ENCODE data around the gene SLC8B1.
A peak's percentile ranks its signal among the peaks of the same experiment; 100 is the strongest.
"Not testable (repeated sequence)": the region's sequence is repeated elsewhere in the genome, so short reads cannot be mapped to it uniquely, and the experiment has no call there.

SLC8B1 gene

DNA sequence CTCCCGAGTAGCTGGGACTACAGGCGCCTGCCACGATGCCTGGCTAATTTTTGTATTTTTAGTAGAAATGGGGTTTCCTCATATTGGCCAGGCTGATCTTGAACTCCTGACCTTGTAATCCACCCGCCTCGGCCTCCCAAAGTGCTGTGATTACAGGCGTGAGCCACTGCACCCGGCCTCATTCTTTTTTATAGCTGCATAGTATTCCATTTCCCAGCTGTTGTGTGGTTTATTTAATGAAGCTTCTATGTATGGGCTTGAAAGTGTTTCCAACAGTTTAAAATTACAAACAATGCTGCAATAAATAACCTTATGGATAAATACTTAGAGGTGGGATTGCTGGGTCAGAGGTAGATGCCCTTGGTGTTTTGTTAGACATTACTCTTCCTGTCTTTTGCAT, 19.3 kb upstream of the SLC8B1 start:
- not testable (repeated sequence) for DNase-seq

DNA sequence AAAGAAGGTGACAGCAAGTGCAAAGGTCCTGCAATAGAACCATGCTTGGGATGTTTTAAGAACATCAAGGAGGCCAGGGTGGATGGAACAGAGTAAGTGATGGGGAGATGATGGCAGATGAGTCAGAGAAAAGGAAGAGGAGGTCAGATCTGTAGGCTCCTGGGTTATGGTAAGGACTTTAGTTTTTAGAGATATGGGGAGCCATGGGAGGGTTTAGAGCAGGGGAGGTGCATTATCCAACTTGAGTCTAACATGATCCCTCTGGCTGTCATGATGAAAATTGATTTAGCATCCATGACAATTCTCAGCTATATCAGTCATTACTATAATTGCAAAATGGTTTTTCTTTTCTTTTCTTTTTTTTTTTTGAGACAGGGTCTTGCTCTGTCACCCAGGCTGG, 16.2 kb upstream of the SLC8B1 start:
- DNase-seq, result no peak

DNA sequence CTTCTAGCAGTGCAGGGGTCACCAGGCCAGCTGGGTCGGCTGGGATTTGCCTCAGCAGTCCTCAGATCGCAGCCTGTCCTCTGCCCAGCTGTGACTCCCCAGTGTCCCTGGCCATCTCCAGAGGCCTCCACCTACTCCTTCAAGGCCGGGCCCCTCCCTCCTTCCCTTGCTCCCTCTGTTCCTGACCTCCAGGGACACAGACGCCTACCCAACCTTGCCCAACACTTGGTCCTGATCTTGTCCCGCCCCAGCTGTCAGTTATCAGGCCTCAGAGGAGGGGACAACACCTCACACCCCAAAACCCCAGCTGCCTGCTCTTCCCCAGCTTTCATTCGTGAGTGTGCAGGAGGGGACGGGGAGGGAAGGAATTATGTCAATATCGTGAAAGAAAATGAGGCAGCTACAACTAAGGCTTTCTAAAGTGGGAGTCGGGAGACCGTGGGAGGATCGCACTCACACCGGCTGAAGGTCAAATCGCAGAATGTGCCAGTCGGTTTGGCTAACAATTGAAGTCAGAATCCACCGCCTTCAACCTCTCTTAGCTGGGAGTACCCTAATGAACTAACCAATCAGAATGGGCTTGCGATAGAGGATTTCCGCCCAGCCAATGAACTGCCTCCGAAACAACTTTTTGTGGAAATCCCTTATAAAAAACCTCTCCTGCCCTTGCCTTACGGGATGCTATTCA, 14.1 kb upstream of the SLC8B1 start:
- peak in 1 of 4 experiments; percentile 28 for DNase-seq

DNA sequence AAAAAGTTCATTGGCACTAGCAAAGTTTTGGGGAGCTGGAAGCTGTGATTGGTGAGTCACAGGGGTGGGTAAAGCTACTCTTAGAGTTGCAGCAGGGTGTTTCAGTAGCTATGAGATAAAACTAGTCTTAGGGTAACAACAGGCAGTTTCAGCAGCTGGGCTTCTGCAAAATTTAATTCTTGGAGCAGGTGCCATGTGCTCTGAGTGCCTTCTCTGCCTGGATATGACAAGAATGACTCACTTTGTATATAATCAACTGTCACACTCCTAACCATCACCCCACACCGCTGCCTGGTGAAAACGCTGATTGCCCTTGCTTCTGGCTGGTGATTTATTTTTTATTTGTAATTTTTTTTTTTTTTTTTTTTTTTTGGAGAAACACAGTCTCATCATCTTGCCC, 13.0 kb upstream of the SLC8B1 start:
- DNase-seq, result peak in 1 of 4 experiments; percentile 34

DNA sequence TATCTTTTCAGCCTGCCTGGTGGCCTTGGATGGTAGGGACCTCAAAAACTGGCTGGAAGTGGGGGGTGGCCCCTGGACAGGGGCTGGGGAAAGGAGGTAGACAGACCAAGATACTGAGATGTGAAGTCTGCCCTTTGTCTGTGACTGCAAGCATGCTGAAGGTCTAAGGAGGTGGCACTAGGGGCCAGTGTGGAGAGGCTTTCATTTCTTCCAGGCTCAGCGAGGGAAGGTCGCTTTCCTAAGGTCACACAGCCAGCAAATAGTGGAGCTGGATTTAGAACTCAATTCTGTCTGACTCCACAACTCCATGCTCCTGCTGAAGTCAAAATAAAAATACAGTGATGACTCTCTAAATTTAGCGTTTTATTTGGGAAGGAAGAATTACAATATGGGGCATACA, 12.2 kb upstream of the SLC8B1 start:
- DNase-seq, result no peak

DNA sequence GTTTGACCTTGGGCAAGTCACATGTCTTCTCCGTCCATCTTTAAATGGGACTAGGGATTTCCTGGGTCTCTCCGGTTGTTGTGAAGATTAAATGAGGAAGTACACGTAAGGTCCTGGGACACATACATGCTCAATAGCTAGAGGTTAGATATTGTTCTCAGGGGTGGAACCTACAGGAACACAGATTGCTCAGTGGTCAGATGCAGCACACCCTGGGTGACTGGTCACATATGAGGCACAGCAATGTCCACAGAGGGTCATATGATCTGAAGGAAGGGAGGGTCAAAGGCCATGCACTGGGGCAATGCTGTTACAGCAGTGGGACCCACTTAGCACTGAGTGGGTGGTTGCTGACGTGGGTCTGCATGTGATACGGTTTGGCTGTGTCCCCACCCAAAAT, 11.4 kb upstream of the SLC8B1 start:
- peak; percentile 56 to 87 (median 65) for DNase-seq

DNA sequence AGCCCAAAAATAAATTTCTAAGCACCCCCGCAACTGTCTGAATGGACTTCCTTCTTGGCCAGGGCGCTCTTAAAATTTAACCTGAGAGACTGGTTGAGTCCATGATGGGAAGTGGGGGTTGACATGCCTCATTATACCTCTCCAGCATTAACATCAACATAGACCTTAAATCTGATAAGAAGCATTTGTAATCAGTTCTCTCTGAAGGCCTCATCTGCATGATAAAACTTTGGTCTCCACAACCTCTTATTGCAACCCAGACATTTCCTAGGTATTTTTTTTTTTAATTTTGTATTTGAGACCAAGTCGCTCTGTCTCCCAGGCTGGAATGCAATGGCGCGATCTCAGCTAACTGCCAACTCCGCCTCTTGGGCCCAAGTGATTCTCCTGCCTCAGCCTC, 10.4 kb upstream of the SLC8B1 start:
- DNase-seq, result no peak

DNA sequence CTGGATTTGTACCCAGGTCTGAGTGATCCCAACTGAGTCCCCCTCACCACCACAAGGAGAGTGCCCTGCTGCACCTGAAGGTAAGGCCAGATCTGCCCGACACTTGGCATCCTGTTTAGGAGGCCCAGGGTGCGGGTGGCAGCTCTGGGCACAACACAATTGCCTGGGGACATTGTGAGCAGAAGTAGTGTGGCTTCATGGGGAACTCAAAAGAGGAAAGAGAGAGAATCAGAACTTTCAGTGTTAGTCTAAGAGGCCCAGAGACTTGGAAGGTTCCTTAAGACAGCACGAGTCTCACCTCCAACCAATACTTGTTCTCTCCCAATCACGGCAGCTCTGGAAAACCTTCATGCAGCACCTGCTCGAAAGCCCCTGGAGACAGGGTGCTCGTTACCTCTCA, 6.6 kb upstream of the SLC8B1 start:
- peak; percentile 31 to 78 (median 62) for DNase-seq

DNA sequence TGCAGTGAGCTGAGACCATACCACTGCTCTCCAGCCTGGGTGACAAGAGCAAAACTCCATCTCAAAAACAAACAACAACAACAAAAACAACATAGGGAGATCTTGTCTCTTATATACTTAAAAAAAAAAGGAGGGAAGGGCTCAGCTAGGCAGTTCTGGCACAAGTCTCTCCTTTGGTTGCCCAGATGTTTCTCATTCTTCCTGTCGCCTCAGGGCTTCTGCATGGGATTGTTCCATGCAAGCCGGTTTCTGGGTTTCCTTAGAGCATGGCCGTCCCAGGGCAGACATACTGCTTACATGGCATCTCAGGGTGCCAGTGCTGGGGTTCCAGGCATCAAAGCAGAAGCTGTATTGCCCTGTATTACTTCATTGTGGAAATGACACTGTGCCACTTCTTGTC, 5.2 kb upstream of the SLC8B1 start:
- no peak for DNase-seq

DNA sequence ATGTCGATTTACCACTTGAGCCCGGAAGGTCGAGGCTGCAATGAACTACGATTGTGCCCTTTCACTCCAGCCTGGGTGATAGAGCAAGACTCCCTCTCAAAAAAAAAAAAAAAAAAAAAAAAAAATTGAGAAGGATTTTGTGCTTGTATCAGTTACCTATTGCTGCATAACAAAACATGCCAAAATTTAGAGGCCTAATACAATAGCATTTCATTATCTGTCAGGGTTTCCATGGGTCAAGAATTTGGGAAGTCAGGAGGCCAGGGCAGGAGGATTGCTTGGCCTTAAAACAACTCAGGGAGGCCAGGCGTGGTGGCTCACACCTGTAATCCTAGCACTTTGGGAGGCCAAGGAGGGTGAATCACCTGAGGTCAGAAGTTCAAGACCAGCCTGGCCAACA, 4.6 kb upstream of the SLC8B1 start:
- DNase-seq, result no peak

DNA sequence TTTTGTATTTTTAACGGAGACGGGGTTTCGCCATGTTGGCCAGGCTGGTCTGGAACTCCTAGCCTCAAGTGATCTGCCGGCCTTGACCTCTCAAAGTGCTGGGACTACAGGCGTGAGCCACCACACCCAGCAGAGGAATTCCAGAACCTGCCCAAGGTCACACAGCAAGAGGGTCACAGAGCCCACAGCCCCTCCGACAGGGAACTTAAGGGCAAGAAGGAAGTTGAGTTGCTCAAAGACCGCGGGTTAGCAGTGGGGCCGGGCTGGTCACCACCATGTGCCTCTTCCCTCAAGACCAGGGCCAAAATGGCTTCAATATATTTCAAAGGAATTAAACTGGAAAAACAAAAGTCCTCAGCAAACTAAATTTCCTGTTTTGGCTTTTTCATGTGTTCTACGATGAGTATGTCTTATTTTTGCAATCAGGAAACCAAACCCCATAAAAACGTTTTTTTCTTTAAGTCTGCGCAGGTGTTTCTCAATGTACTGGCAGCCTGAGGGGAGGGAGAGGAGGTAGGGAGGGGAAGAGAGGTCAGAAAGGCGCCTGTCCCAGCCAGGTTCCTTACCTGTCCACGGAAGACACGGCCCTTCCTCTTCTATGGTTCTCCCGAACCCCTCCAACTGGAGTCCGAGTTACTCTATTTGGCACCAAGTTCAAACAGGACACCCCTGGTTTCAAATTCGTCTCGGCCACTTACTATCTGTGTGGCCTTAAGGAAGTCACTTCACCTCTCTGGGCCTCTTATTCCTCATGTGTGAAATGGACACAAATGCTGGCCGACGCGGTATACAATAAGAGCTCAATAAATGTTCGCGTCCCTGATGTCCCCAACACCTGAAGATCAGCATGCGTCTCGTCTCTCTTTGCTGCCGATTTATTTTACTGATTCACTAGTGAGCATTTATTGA, 778 bp downstream of the SLC8B1 start:
- DNase-seq, result peak; percentile 80 to 89 (median 86)

DNA sequence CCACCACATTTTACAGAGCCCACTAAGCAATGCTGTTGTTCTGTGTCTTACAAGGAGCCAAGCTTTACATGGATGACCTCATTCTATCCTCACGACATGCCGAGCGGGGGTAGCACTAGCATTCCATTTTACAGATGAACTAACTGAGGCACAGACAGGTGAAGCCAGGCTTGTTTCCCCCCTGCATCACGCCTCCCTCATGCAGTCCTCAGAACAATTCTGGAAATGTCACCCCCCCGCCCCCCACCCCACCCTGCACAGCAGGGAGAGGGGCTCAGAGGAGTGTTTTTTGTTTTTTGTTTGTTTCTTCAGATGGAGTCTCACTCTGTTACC, 1.5 kb downstream of the SLC8B1 start:
- DNase-seq, result no peak

DNA sequence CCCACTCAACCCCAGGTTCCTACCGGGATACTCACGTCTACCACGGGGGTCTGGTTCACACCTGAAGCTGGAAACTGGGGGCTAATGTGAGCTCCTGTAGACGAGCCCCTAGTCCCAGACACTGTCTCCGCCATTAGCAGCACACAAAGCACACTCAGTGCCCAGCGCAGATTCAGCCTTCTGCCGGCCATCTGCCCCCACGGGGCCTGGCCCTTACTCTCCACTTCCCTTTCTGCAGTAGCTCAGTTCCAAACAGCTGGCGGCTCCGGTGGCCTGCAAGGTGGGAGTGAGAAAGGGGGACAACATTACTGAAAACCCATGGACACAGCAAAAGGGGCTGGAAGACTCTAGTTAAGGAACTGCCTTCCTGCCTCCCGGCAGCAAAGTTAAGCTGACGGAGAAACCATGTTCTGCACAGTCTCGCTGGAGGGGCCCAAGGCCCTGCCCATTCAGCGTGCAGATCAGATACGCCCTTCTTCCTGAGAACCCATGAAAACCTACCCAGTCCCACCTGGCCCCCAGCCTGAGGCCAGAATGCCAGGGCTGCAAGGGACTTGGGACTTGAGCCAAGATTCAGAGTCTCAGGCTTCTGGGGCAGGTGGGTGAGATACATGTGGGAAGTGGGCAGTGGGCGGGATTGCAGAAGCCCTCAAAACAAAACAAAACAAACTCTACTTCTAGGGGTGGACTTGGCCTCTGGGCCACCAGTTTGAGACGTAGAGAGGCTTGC, 2.1 kb downstream of the SLC8B1 start:
- DNase-seq, result peak; percentile 46 to 73 (median 68)

DNA sequence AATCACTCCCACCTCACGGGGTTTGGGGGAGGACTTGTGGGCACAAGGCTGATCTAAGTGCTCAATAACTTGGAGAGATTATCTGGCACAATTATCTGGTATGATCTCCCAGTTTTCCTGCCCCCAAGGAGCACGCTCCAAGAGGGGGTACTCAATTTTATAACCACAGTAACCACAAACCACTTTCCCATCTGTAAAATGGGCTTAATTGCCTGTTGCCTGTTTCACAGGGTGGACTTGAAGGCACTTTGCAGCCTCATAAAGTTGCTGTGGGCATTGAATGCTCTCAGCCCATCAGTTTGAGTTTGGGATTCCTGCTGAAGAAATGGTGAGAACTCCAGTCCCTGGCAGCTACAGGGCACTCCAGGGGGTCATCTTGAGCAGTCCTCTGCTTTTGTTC, 4.4 kb downstream of the SLC8B1 start:
- no peak for DNase-seq

DNA sequence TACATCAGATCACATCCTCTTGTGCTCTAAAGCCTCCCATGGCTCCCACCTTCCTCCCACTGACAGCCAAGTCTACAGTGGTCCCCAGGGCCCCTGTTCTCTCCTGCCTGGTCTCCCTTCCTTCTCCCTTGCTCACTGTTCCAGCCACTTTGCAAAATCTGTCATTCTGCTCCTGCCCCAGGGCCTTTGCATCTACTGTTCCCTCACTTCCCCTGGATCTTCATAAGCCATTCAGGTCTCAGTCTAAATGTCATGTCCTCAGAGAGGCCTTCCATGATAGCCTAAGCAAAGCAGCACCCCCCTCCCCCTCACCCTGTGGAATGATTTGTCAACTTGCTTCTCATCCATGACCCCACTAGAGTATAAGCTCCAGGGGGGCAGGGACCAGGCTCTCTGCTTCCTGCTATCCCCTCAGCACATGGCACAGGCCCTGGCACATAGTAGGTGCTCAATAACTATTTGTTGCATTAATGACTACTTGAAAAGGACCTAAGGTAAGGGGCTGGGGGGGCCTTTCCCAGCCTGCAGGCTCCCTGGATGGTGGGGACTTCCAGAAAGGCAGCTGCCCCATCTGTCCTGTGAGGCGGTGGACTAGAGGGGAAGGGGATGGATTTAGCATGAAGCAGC, 5.0 kb downstream of the SLC8B1 start:
- DNase-seq, result no peak

DNA sequence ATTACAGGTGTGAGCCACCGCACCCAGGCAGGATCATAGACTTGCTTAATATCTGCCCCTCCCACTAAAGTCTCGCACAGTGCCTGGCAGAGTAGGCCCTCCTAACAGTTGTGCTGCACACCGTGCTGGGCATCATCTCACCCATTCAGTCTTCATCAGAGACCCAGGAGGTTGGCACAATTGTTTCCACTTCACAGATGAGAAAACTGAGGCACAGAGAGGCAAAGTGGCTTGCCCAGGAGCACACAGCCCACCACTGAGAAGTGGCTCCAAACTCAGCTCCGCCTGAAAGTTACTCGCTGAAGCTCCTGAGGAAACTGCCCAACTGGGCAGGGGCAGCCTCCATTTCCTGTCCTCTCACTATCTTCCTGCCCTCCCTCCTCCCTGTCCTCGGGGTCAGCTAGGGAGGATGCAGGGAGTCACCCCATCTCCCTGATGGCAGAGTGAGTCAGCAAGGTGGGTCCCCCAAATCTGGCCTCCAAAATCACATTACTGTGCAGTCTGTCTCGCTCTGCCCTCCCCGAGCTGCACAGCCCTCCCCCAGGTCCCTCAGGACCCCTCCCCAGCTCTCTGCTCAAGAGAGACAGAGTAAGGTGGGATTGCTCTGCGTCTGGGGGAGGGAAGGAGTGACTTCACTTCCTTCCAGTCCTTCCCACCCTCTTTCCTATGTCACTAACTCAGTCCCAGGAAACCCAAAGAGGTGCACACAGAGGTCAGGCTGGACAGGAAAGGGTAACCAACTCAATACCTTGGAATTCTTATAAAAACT, 5.7 kb downstream of the SLC8B1 start:
- DNase-seq, result no peak

DNA sequence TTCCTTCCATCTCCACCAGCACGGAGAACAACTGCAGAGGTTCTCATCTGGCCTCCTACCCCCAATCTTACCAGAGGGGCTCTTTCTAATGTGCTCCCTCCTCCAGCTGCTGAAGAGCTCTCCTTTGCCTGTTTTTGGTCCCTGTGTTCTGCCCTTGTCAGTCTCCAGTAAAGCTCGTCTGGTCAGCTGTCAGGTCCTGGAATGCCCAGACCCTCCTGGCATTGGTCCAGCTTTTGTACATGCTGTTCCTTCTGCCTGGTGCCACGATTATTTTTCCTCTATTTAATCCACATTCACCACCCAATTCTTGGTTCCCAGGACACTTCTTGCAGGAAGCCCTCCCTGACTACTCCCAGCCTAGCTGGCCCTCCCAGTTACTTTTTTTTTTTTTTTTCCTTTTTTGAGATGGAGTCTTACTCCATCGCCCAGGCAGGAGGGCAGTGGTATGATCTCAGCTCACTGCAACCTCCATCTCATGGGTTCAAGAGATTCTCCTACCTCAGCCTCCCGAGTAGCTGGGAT, 6.5 kb downstream of the SLC8B1 start:
- no peak for DNase-seq

DNA sequence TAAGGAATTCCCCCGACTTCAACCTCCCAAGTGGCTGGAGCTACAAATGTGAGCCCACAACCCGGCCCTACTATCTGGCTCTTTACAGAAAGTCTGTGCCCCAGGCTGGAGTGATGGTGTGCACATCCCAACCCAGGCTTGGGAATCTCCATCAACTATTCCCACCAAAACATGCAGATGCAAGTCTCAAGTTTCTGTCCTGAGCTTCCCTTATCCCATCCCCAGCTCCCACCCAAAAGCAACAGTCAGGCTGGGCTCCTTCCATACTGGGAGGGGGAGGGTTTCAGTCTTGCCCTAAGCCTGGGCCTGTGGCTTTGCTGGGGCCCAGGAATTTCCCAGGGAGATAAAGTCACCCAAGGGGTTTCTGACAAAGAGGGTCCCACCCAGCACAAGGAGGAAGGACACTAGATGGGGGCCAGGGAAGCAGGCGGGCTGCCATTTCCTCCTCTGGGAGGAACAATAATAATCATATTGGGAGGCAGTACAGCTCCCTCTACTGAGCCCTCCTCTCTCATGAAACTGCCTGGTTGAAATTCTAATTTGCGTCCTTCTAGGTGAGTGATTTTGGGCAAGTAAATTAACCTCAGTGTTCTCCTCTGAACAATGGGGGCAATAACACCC, 8.0 kb downstream of the SLC8B1 start:
- no peak for DNase-seq

DNA sequence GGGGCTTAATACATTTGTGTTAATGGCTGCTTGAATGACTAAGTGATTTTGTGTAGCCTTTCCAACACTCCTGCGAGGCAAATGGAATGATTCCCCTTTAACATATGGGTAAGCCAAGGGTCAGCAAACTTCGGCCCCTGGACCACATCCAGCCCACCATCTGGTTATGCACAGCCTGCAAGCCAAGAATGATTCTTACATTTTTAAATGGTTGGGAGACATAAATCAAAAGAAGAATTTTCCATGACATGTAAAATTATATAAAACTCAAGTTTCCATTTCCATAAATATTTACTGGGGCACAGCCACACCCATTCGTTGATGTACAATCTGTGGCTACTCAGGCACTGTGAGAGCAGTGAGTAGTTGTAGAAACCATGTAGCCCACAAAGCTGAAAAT, 9.0 kb downstream of the SLC8B1 start:
- no peak for DNase-seq

DNA sequence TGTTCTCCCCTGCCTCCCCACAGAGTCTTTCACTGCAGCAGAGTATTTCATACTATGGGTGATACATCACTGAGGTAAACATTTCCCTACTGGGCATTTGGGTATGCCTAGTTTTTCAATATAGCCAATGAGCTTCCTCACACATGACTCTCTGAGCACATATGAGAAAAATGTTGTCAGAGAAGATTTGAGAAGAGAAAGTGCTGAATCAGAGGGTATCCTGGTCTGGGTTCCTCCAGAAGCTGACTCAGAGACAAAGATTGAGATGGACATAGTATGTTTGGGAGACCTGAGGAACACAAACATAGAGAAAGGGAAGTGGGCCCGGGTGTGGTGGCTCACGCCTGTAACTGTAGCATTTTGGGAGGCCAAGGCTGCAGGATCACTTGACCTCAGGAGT, 12.6 kb downstream of the SLC8B1 start:
- peak; percentile 81 to 95 (median 90) for DNase-seq

DNA sequence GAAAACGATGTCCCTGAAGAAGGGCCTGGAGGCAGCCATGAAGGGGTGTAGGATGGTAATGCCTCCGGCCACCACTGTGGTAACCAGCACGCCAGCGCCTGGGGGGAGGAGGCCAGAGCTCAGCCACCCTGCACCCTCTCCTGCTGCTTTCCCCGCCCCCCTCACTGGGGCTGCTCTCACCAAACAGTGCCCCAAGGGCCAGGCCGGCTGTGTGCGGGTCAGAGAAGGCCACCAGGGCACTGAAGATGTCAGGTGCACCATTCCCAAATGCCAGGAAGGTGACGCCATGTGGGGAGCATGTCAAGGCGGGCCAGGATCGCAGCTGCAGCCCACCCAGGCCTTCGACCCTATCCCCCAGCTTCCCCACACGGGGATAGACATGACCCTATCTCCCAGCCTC, 14.5 kb downstream of the SLC8B1 start:
- no peak for DNase-seq
